ENCODE results near the gene OR6A2. TPM values are rescaled to one million over a fixed set of nuclear protein-coding genes. Genes with fewer than 3 reads are reported as not detected.

OR6A2 gene
- total and polyA plus RNA-seq, 2 donors (not counting 3 experiments of a cell fraction or from before 2014, with no cell fraction given), result 0.06 to 0.27 TPM

GRCh38 chr11:6794639-6795038, 4.8 kb downstream of the OR6A2 start:
- H3K79me2 ChIP-seq (ENCODE audit: control insufficient read depth, insufficient read depth, low read length), result no peaks in the 10 kb centered on the region
- no peaks in the 10 kb centered on the region for H3K36me3 ChIP-seq (ENCODE audit: control insufficient read depth in 2 of 2, extremely low read depth in 1 of 2, insufficient read depth in 2 of 2, low read length in 2 of 2)
- no peak overlapping the region for H3K4me2 ChIP-seq (ENCODE audit: insufficient read depth, low read length)
- POLR2A ChIA-PET, result no interaction called here
- H3K9ac ChIP-seq (replicated peaks; ENCODE audit: extremely low read depth, insufficient read depth, low read length), result no peak overlapping the region
- no peaks in the 10 kb centered on the region for H3K9me1 ChIP-seq (replicated peaks; ENCODE audit: control insufficient read depth, extremely low read depth, insufficient read depth, low read length)
- peaks cover 0 to 5% of the 10 kb centered on the region in 2 experiments for H3K27me3 ChIP-seq (ENCODE audit: control insufficient read depth in 2 of 2, insufficient read depth in 2 of 2, low read length in 2 of 2)
- BruUV-seq (replicated peaks), result no TSS peak
- no peaks in the 10 kb centered on the region for H4K20me1 ChIP-seq (replicated peaks; ENCODE audit: control insufficient read depth, extremely low read depth, insufficient read depth, low read length)
- FAIRE-seq (no peak), DNase-seq (ENCODE audit: low read depth, low spot score) (no peak)
- no peak overlapping the region for H3K27ac ChIP-seq (ENCODE audit: insufficient read depth, low read depth, low read length)
- intact Hi-C loops (cut with micrococcal nuclease), result no loop called here
- no peak overlapping the region for H3K4me3 ChIP-seq (replicated peaks in 1 of 3; ENCODE audit: insufficient read depth in 1 of 3, low read depth in 1 of 3, low read length in 3 of 3)
- H2AFZ ChIP-seq (ENCODE audit: low read depth, low read length), result no peak overlapping the region
- CTCF ChIA-PET, result interaction anchor here (1.4 kb wide), 1 partner anchor 40 kb away, joined by 3 read pairs; no protein-coding TSS in a partner anchor
- no peaks in the 10 kb centered on the region for H3K9me3 ChIP-seq (replicated peaks; ENCODE audit: control insufficient read depth, insufficient read depth, low read length)
- H3K4me1 ChIP-seq (ENCODE audit: control insufficient read depth, extremely low read depth, insufficient read depth, low read length), result no peaks in the 10 kb centered on the region
- TF ChIP-seq GATA2 (IDR thresholded peaks at IDR 0.05; ENCODE audit: insufficient read depth, insufficient read length, low read depth, low read length) (no peak), MYC (IDR thresholded peaks at IDR 0.05; ENCODE audit: low read depth, low read length) (no peak), CTCF (IDR thresholded peaks at IDR 0.05; ENCODE audit: extremely low read depth in 1 of 2, insufficient read depth in 1 of 2, low read depth in 1 of 2, low read length in 2 of 2) (no peak), POLR2AphosphoS5 (IDR thresholded peaks at IDR 0.05; ENCODE audit: insufficient read depth, low read depth, low read length) (no peak), MAX (IDR thresholded peaks at IDR 0.05; ENCODE audit: insufficient read depth, insufficient read length) (no peak), POLR2A (IDR thresholded peaks at IDR 0.05; ENCODE audit: low read depth, low read length) (no peak), JUN (IDR thresholded peaks at IDR 0.05; ENCODE audit: borderline replicate concordance, insufficient read depth, insufficient read length, low read depth) (no peak), EZH2 (IDR thresholded peaks at IDR 0.05; ENCODE audit: borderline replicate concordance, low read depth, low read length, severe bottlenecking) (no peak), FOS (IDR thresholded peaks at IDR 0.05; ENCODE audit: borderline replicate concordance, insufficient read depth, low read length) (no peak)
- dilution Hi-C loops (cut with MboI; ENCODE audit: extremely low pct_ligation_motif_present, low sequenced_read_pairs), result no loop called here
